Glutamatergic neuron (in vitro differentiated cells): ENCODE results near the gene THSD7A. TPM values are rescaled to one million over a fixed set of nuclear protein-coding genes. Genes with fewer than 3 reads are reported as not detected.

Experiments used
- DNase-seq: peaks from one replicate; pipeline ENCODE4 v3.0.0; 2022
- H3K27ac Mint-ChIP-seq: one replicate; pipeline ENCODE4 v1.8.0; 2020; ENCODE audit warnings: mild to moderate bottlenecking, mixed read lengths, inconsistent platforms; ENCODE audit not compliant: unreplicated experiment
- H3K27me3 Mint-ChIP-seq: one replicate; pipeline ENCODE4 v1.8.0; 2020; ENCODE audit warnings: mild to moderate bottlenecking, moderate library complexity, mixed read lengths, inconsistent platforms; ENCODE audit not compliant: unreplicated experiment
- H3K36me3 Mint-ChIP-seq: one replicate; pipeline ENCODE4 v1.8.0; 2020; ENCODE audit warnings: mild to moderate bottlenecking, mixed read lengths, inconsistent platforms; ENCODE audit not compliant: unreplicated experiment
- H3K4me1 Mint-ChIP-seq: one replicate; pipeline ENCODE4 v1.8.0; 2020; ENCODE audit warnings: mild to moderate bottlenecking, low read depth, mixed read lengths, inconsistent platforms; ENCODE audit not compliant: unreplicated experiment
- H3K4me3 Mint-ChIP-seq: one replicate; pipeline ENCODE4 v1.8.0; 2020; ENCODE audit warnings: mild to moderate bottlenecking, mixed read lengths, inconsistent platforms; ENCODE audit not compliant: unreplicated experiment
- H3K9me3 Mint-ChIP-seq: one replicate; pipeline ENCODE4 v1.8.0; 2020; ENCODE audit warnings: mild to moderate bottlenecking, moderate library complexity, mixed read lengths, inconsistent platforms; ENCODE audit not compliant: unreplicated experiment
- total RNA-seq: library from RNA; stranded (reverse); fragmentation: NEBNext Ultra II Directional; extraction: Animal tissue kit (Norgen Biotek cat#: 25700); gene quantifications from one replicate; pipeline ENCODE4 v1.2.1, GENCODE V29; 2021; ENCODE audit not compliant: unreplicated experiment
- TF ChIP-seq, protein P1 (sequence below): fragments of 200-600 bp; sonication (generic); IDR thresholded peaks from one replicate; pipeline ENCODE4 v1.5.0; 2021; ENCODE audit not compliant: partially characterized antibody, unreplicated experiment

The THSD7A gene
- total RNA-seq, 1 donor from 2014 or later: 211 TPM

DNA sequence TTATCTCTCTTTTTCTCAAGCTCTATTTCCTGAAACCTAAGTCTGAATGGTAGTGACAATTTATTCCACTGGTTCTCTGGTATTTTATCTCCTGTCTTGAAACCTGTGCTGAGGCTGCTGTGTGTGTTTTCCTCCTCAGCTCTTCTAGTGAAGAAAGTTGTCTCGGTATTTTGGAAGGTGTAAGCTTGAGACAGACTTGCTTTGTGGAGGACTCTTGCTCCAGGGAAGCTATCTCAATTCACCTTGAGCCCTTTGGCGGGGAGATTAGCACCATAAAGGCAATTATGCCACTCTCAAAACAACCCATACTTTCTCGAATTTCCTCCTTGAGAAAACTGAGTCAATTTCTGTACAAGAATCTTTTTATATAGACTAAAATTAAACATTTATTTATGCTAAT lies 141.6 kb downstream of the THSD7A start:
- no peaks in the 10 kb centered on the region for H3K27me3 Mint-ChIP-seq
- H3K9me3 Mint-ChIP-seq: no peaks in the 10 kb centered on the region
- H3K4me1 Mint-ChIP-seq: peaks cover 4% of the 10 kb centered on the region
- no peak overlapping the region for H3K27ac Mint-ChIP-seq
- TF ChIP-seq, protein P1, sequence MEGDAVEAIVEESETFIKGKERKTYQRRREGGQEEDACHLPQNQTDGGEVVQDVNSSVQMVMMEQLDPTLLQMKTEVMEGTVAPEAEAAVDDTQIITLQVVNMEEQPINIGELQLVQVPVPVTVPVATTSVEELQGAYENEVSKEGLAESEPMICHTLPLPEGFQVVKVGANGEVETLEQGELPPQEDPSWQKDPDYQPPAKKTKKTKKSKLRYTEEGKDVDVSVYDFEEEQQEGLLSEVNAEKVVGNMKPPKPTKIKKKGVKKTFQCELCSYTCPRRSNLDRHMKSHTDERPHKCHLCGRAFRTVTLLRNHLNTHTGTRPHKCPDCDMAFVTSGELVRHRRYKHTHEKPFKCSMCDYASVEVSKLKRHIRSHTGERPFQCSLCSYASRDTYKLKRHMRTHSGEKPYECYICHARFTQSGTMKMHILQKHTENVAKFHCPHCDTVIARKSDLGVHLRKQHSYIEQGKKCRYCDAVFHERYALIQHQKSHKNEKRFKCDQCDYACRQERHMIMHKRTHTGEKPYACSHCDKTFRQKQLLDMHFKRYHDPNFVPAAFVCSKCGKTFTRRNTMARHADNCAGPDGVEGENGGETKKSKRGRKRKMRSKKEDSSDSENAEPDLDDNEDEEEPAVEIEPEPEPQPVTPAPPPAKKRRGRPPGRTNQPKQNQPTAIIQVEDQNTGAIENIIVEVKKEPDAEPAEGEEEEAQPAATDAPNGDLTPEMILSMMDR: no peak
- H3K4me3 Mint-ChIP-seq: no peak overlapping the region
- peaks cover under 1% of the 10 kb centered on the region for H3K36me3 Mint-ChIP-seq
- DNase-seq: no peak

DNA sequence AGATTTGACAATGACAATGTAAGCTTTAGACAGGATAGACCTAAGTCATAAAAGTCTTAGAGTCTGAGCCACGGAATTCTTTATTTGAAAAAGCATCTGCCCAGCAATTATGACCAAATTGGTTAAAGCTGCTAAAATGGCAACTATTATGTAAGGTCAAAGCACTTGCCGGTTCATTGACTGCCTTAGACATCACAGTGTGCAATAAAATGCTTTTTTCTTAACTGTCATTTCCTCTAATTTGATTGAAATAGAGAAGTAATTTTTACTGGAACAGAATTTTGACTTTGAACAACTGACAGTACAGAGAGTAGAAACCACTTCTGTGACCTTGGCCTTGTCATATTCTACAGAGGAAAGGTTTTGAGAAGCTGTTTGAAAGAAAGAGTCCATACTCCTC lies 142.9 kb downstream of the THSD7A start:
- Mint-ChIP-seq H3K4me3 (no peak overlapping the region), H3K4me1 (peaks cover 1% of the 10 kb centered on the region), H3K36me3 (peaks cover 13% of the 10 kb centered on the region), H3K9me3 (no peaks in the 10 kb centered on the region), H3K27ac (no peak overlapping the region), H3K27me3 (peaks cover under 1% of the 10 kb centered on the region)
- TF ChIP-seq, protein P1: no peak
- no peak for DNase-seq

DNA sequence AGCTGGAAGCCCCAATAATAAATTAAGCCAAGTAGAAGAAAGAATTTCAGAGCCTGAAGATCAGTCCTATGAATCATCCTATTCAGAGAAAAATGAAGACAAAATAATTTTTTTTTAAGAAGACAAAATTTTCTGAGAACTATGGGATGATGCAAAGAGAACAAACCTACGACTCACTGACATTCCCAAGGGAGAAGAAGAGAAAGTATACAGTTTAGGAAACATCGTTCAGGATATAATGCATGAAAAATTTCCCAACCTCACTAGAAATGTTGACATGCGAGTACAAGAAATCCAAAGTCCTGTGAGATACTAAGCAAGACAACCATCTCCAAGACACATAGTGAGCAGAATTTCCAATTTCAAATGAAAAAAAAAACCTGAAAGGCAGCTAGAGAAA lies 150.5 kb downstream of the THSD7A start:
- H3K36me3 Mint-ChIP-seq: peaks cover 58% of the 10 kb centered on the region
- H3K27me3 Mint-ChIP-seq: peaks cover 7% of the 10 kb centered on the region
- DNase-seq: no peak
- no peaks in the 10 kb centered on the region for H3K4me1 Mint-ChIP-seq
- H3K9me3 Mint-ChIP-seq: peaks cover 13% of the 10 kb centered on the region
- TF ChIP-seq, protein P1: no peak
- no peak overlapping the region for H3K27ac Mint-ChIP-seq
- no peak overlapping the region for H3K4me3 Mint-ChIP-seq

DNA sequence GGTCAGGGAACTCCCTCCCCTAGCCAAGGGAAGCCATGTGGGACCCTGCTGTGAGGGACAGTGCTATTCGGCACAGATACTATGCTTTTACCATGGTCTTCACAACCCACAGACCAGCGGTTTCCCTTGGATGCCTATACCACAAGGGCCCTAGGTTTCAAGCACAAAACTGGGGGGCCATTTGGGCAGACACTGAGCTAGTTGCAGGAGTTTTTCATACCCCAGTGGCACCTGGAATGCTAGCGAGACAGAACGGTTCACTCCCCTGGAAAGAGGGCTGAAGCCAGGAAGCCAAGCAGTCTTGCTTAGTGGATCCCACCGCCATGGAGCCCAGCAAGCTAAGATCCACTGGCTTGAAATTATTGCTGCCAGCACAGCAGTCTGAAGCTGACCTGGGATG lies 156.8 kb downstream of the THSD7A start:
- H3K27me3 Mint-ChIP-seq: peaks cover 1% of the 10 kb centered on the region
- peaks cover 21% of the 10 kb centered on the region for H3K9me3 Mint-ChIP-seq
- no peak overlapping the region for H3K4me3 Mint-ChIP-seq
- H3K4me1 Mint-ChIP-seq: peaks cover 13% of the 10 kb centered on the region
- peaks cover 38% of the 10 kb centered on the region for H3K36me3 Mint-ChIP-seq
- no peak for DNase-seq
- no peak overlapping the region for H3K27ac Mint-ChIP-seq
- TF ChIP-seq, protein P1: no peak

DNA sequence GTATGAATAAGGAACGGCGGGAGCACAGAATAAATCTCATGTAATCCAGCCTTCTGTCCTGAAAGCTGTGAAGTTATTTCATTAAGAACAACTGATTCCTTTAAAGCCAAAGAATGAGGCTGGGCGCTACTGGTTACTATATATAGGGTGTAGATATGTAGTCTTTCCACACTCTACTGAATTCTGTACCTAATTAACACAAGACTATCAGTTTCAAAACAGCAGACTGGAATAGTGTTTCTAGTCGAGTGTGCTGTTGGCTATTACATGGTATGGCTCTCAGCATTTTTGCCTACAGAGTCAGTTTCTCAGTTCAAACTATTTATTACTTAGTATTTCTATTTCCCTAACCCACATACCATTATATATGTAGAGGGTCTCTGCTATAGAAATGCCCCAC lies 163.3 kb downstream of the THSD7A start:
- TF ChIP-seq, protein P1: no peak
- H3K27ac Mint-ChIP-seq: peak overlapping the region; percentile 5
- H3K9me3 Mint-ChIP-seq: peaks cover 4% of the 10 kb centered on the region
- peaks cover 43% of the 10 kb centered on the region for H3K4me1 Mint-ChIP-seq
- H3K4me3 Mint-ChIP-seq: no peak overlapping the region
- H3K36me3 Mint-ChIP-seq: no peaks in the 10 kb centered on the region
- no peaks in the 10 kb centered on the region for H3K27me3 Mint-ChIP-seq
- DNase-seq: no peak
